DMS 273 (cell line): ENCODE data around the gene HCK.

Experiments used
- DNase-seq: peaks from one replicate; lab custom pipeline; 2025; ENCODE audit not compliant: unreplicated experiment; lab: John Stamatoyannopoulos, UW

Gene HCK

GRCh38 chr20:32052090-32052777 is at the start of gene HCK:
HCK (plus strand) TSS chr20:32052242.
- peak; percentile 41 for DNase-seq

GRCh38 chr20:32003325-32003724 is 48.7 kb upstream of the HCK start:
- no peak for DNase-seq

DNA sequence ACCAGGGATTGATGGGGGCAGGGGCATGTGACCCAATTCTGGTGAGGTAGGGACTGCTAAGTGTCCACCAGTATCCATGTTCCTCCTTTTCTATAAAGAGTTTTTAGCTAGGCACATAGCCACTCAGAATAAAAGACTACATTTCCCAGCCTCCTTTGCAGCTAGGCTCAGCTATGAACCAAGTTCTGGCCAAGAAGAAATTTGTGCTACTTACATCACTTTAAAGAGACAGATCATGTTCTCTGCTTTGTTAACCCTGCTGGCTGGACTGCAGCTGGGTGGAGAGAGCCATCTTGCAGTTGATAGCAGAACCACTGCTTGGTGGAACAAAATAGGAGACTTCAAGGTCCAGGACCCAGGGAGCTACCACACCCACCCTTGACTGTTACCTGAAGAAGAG is 47.1 kb upstream of the HCK start:
- peak; percentile 57 for DNase-seq

DNA sequence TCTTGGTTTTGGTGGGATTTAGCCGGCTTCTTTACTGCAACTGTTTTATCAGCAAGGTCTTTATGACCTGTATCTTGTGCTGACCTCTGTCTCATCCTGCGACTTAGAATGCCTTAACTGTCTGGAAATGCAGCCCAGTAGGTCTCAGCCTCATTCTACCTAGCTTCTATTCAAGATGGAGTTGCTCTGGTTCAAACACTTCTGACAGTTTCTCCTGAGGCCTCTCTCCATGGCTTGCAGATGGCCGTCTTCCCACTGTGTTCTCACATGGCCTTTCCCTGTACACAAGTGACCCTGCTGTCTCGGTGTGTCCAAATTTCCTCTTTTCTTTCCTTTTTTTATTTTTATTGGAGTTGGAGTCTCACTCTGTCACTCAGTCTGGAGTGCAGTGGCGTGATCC is 46.0 kb upstream of the HCK start:
- no peak for DNase-seq

- no peak for DNase-seq
Measured at GRCh38 chr20:32006841-32007786, 44.9 kb upstream of the HCK start.

DNA sequence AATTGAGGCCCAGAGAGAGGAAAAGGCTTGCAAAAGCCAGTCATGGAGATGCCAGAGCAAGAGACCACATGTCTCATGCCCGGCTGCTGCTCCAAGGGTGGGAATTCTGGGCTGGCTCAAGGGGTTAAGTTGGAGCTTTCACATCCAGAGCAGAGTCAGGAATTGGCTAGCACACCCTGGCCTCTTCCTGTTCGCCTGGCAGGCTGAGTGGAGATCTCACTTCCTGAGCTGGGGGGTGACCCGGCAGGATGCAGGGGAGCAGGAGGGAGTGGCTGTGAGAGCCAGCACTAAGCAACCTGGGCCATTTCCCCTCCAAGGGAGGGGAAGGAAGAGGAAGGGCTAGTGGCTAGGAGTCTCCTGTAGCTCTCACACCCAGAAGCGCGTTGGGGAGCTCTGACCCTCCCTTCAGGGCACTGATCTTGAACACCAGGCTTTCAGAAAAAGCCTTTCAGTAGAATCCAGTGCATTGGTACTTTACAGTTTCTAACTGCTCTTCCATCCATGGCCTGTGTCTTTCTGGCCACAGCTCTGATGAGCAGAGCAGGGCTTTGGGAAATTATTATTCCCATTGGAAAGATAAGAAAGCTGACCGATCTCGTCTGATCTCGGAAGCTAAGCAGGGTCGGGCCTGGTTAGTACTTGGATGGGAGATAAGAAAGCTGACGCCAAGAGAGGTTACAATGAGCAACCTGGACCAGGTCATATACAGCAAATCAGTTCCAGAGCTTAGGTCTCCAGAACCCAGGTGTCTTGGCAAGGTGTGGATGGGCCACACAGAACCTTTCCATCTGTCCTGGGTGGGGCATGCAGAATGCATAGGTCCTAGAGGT is 44.0 kb upstream of the HCK start:
- DNase-seq, result no peak

DNA sequence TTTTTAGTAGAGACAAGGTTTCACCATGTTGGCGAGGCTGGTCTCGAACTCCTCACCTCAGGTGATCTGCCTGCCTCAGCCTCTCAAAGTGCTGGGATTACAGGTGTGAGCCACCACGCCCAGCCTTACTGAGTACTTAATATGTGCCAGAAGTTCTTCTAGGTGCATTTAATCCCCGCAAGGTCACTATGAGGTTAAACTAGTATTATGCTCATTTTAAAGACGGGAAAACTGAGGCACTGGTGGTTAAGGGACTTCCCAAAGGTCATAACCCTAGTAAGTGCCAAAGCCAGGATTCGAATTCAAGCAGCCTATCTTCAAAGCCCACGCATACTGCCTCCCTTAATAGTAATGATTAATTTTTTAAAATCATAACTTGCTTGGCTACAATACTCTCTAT is 42.5 kb upstream of the HCK start:
- DNase-seq, result no peak

- no peak for DNase-seq
Measured at GRCh38 chr20:32010101-32010500, 41.9 kb upstream of the HCK start, which contains the start of gene CCM2L. CCM2L (plus strand) TSS chr20:32010438; CDS start chr20:32010455, 17 bp downstream.

GRCh38 chr20:32010666-32011065 is 41.4 kb upstream of the HCK start:
- DNase-seq, result no peak

- no peak for DNase-seq
Measured at GRCh38 chr20:32012159-32012688, 39.8 kb upstream of the HCK start.

GRCh38 chr20:32013326-32013725 is 38.7 kb upstream of the HCK start:
- no peak for DNase-seq

GRCh38 chr20:32017711-32018251 is 34.3 kb upstream of the HCK start:
- peak; percentile 72 for DNase-seq

DNA sequence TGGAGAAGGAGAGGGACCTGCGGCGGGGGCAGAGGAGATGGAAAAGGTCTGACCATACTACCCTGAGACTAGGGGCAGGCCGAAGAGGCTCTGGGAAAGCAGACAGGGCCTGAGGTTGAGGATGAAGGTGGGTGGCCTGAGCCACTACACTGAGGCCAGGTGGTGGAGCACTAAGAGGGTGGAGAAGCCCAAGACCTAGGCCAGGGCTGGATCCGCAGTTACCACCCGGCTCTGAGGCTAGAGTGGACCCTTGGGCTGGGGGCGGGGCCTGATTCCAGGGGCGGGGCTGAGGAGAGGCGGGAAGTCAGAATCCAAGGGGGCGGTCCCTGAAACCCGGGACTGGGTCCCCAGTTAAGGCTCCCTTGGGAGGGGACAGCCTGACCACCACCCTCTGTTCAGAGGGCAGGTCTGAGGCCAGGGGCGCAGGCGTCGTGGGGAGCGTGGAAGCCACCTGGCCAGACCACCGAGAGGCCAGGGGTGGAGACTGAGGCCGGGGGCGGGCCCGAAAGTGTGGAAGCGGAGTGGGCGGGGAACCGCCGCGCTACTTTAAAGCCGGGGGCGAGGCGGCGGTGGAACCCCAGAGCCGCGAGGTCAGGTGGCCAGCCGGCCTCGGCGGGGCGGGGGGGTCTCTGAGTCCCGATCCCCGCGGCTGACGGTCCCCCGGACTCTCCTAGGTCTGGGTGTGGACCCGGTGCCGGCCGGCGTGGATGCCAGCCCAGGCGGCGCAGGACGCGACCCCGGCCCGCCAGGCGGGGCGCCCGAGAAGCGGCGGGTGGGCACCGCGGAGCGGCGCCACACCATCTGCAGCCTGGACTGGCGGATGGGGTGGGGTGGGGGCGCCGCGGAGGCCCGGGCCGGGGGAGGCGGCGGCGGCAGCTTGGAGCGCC is 33.5 kb upstream of the HCK start:
- DNase-seq, result peak; percentile 90

DNA sequence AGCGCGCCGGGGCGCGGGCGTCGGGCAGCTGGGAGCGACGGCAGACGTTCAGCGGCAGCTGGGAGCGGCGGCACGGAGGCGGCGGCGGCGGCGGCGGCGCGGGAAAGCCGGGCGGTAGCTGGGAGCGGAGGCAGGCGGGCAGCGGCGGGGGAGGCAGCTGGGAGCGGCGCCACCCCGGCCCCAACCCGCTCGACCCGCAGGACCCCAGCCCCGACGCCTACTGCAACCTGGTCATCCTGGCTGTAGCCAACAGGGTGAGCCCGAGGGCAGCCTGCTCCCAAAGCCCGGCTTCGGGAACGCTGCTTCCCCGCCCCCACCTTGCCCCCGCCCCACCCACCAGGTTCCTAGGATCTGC is 32.9 kb upstream of the HCK start:
- peak; percentile 89 for DNase-seq

DNA sequence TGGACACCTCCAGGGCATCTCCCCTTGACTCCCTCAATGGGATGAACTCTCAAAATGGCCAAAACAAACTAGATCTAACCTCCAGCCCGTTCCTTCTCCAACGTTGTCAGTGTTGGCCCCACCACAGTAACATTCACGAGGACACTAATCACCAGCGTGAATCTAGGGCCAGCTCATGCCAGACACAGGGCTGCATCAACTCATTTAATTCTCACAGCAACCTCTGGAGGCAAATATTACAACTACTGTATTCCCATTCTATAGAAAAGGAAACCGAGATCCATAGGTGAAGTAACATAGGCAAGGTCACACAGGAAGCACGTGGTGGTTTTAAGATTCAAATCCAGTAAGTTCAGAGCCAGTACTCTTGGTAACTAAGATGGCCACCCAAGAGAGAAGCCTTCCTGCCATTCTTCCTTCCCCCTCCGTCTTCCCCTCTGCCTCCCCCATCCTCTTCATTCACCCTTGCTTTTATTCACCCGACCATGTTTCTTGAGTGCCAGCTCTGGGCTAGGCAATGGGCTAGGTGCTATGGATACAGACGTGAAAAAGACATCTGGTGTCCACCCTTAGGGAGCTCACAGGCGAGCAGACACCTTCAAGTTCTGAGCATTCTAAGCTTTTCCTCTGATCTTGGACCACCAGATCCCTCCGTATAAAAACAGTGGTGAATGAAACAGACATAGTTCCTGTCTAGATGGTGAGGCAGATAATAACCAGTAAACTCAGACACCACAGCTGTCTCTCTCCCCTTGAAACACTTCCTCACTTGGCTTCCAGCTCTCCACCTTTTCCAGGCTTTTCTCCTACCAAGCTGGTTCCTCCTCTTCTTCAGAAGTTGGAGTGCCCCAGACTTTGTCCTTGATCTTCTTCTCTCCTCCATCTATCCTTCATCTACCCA is 32.2 kb upstream of the HCK start:
- DNase-seq, result peak; percentile 58

- no peak for DNase-seq
Measured at GRCh38 chr20:32021091-32021490, 31.0 kb upstream of the HCK start.

GRCh38 chr20:32024683-32025295 is 27.3 kb upstream of the HCK start:
- peak; percentile 37 for DNase-seq

- DNase-seq, result no peak
Measured at GRCh38 chr20:32027643-32028042, 24.4 kb upstream of the HCK start.
